Thymus (tissue), 11 donors: Measurements from ENCODE around the gene ENOSF1. TPM values are rescaled to one million over a fixed set of nuclear protein-coding genes. Genes with fewer than 3 reads are reported as not detected.

Source experiments
- DNase-seq, 9 donors: peaks; one replicate each; pipeline ENCODE4 v3.0.0-alpha.2; 2013; ENCODE audit warnings: low spot score in 9 of 9, low read depth in 6 of 9, missing footprints in 1 of 9
- H3K27ac ChIP-seq, 2 donors: one replicate each; pipeline ENCODE4 v1.5.1; 2013; ENCODE audit warnings: control low read depth in 1 of 2, low read depth in 1 of 2, low read length in 1 of 2, mild to moderate bottlenecking in 1 of 2, moderate library complexity in 1 of 2
- H3K27me3 ChIP-seq, 2 donors: one replicate each; pipeline ENCODE4 v1.5.1; 2013; ENCODE audit warnings: low read length in 1 of 2; ENCODE audit not compliant: control insufficient read depth in 2 of 2, insufficient read depth in 1 of 2
- H3K36me3 ChIP-seq, 2 donors: one replicate each; pipeline ENCODE4 v1.5.1; 2013; ENCODE audit warnings: low read length in 1 of 2, mild to moderate bottlenecking in 1 of 2, moderate library complexity in 1 of 2; ENCODE audit not compliant: control insufficient read depth in 2 of 2, insufficient read depth in 2 of 2
- H3K4me1 ChIP-seq, 2 donors: one replicate each; pipeline ENCODE4 v1.5.1; 2013; ENCODE audit warnings: low read length in 2 of 2; ENCODE audit not compliant: control insufficient read depth in 2 of 2, insufficient read depth in 2 of 2
- H3K4me3 ChIP-seq, 2 donors: one replicate each; pipeline ENCODE4 v1.5.1; 2013; ENCODE audit warnings: low read length in 2 of 2, control low read depth in 1 of 2, mild to moderate bottlenecking in 1 of 2
- H3K9me3 ChIP-seq, 2 donors: one replicate each; pipeline ENCODE4 v1.5.1; 2013; ENCODE audit warnings: low read length in 1 of 2, mild to moderate bottlenecking in 1 of 2; ENCODE audit not compliant: control insufficient read depth in 2 of 2, insufficient read depth in 1 of 2
- WGBS: extraction: QIAGEN DNeasy Blood & Tissue Kit; methylation state at CpG from one replicate; pipeline ENCODE4 v1.1.7; 2013; 5-methylcytosine and 5-hydroxymethylcytosine counted together
- polyA plus RNA-seq: library from polyadenylated mRNA; stranded (reverse); fragments of 200-250 nt; gene quantifications from one replicate; pipeline ENCODE4 v1.2.3, GENCODE V29; 2013
- total RNA-seq: library from RNA; stranded (reverse); fragments of 120-200 nt; gene quantifications from one replicate; pipeline ENCODE4 v1.2.4, GENCODE V29; 2013
- donor health status: healthy.

The ENOSF1 gene
- total and polyA plus RNA-seq, 2 donors: 31.0 to 83.1 TPM

DNA sequence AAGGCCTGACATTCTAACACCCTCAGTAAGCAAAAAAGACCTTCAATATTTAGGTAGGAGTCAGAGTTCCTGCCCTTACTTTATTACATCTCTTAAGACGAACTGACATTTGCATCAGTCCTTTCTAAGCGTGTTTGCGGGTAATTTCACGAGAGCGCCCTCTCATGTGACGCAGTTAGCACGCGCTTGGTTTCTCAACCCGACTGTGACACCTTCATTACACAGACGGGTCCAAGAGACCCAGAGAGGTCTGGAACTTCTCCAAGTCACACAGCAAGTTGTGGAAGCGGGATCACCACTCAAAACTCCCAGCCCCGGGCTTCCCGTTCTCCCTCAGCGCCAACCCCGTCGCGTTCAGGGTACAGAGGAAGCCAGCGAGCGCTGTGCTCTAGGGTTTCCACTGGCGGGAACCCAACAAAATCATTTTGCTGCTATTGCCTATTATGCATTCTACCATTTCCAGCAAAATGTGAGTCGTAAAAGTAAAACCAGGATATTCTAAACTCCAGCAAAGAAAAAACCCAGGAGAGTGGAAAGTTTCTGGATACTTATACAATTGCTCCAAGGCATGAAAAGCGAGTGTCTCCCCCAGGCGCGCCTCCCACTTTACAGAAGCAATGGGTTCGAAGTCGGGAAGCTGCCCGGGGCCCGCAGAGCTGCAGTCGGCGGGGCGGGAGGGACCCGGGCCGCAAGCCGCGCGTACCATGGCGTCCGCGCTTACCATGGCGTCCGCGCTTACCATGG is 601 bp downstream of the ENOSF1 start:
- H3K9me3 ChIP-seq: peaks cover 1 to 7% of the 10 kb centered on the region in 2 donors
- peak overlapping the region; percentile 56 to 69 for H3K4me3 ChIP-seq
- peaks cover 8 to 13% of the 10 kb centered on the region in 2 donors for H3K36me3 ChIP-seq
- peaks cover 0 to 3% of the 10 kb centered on the region in 2 donors for H3K27me3 ChIP-seq
- H3K27ac ChIP-seq: peak overlapping the region; percentile 61 to 75
- H3K4me1 ChIP-seq: peaks cover 5 to 14% of the 10 kb centered on the region in 2 donors
- WGBS: under 1% methylated on average over 42 of the region's 42 CpGs
- DNase-seq: peak; percentile 62 to 91 (median 76)

DNA sequence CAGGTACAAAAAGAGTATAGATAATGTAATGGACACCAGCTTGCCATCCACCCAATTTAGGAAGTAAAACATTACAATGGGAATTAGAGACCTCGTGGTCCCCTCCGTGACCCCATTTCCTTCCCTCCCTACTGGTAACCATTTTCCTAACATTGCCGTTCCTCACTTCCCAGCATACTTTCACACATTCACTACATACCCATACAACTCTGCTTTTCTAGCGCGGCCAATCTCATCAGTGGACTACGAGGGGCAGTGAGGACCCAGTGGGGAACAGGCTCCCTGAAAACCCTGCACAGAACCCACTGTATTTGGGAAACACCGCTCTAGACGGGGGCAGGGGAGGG is 1.1 kb downstream of the ENOSF1 start:
- H3K27ac ChIP-seq: peak overlapping the region; percentile 61 to 75
- DNase-seq: no peak
- peaks cover 8 to 15% of the 10 kb centered on the region in 2 donors for H3K36me3 ChIP-seq
- 8% methylated on average over 8 of the region's 8 CpGs for WGBS
- peaks cover 0 to 3% of the 10 kb centered on the region in 2 donors for H3K27me3 ChIP-seq
- H3K4me3 ChIP-seq: peak overlapping the region; percentile 56 to 69
- H3K4me1 ChIP-seq: peaks cover 5 to 14% of the 10 kb centered on the region in 2 donors
- H3K9me3 ChIP-seq: peaks cover 1 to 7% of the 10 kb centered on the region in 2 donors

- H3K27me3 ChIP-seq: peaks cover 0 to 3% of the 10 kb centered on the region in 2 donors
- H3K4me1 ChIP-seq: peaks cover 5 to 14% of the 10 kb centered on the region in 2 donors
- H3K36me3 ChIP-seq: peaks cover 11 to 19% of the 10 kb centered on the region in 2 donors
- peak overlapping the region in 1 of 2 donors; percentile 69 for H3K4me3 ChIP-seq
- peaks cover 1 to 7% of the 10 kb centered on the region in 2 donors for H3K9me3 ChIP-seq
- no peak overlapping the region for H3K27ac ChIP-seq
- no peak for DNase-seq
- WGBS: 93% methylated on average over 3 of the region's 3 CpGs
These were observed 1.8 kb downstream of the ENOSF1 start for GRCh38 chr18:710418-711300.

- peaks cover 19 to 25% of the 10 kb centered on the region in 2 donors for H3K36me3 ChIP-seq
- WGBS: 98% methylated on average over 1 of the region's 1 CpG
- DNase-seq: no peak
- H3K27ac ChIP-seq: no peak overlapping the region
- H3K4me3 ChIP-seq: no peak overlapping the region
- H3K27me3 ChIP-seq: peaks cover 0 to 3% of the 10 kb centered on the region in 2 donors
- peaks cover 1 to 7% of the 10 kb centered on the region in 2 donors for H3K9me3 ChIP-seq
- H3K4me1 ChIP-seq: peaks cover 5 to 14% of the 10 kb centered on the region in 2 donors
These were observed 2.7 kb downstream of the ENOSF1 start for GRCh38 chr18:709771-710170.

GRCh38 chr18:708096-708495 is 4.3 kb downstream of the ENOSF1 start:
- DNase-seq: no peak
- Histone ChIP-seq H3K27me3 (peaks cover 0 to 3% of the 10 kb centered on the region in 2 donors), H3K36me3 (peaks cover 25 to 36% of the 10 kb centered on the region in 2 donors), H3K27ac (no peak overlapping the region), H3K4me3 (no peak overlapping the region), H3K4me1 (peaks cover 5 to 14% of the 10 kb centered on the region in 2 donors), H3K9me3 (peaks cover 1 to 6% of the 10 kb centered on the region in 2 donors)
- WGBS: over 99% methylated on average over 10 of the region's 10 CpGs

DNA sequence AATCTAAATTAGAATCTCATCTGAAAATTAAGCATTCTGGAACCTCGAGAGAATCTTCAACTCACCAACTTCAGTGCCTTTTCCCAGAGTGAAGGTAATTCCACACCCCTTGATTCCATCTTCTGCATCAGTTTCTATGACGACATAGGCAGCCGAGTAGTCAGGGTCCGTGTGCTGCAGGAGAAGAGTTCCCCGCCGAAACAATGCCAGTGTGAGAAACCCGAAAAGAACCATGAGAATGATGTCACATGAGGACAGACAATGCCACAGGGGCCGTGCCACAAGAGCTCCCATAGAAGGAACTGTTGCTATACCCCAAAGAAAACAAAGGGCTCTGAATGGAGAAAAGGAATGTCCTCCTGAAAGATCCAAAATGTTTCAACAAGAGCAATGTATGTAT is 6.0 kb downstream of the ENOSF1 start:
- Histone ChIP-seq H3K27ac (no peak overlapping the region), H3K9me3 (no peaks in the 10 kb centered on the region), H3K4me1 (peaks cover 5 to 10% of the 10 kb centered on the region in 2 donors), H3K27me3 (no peaks in the 10 kb centered on the region), H3K4me3 (no peak overlapping the region), H3K36me3 (peaks cover 25 to 40% of the 10 kb centered on the region in 2 donors)
- 98% methylated on average over 8 of the region's 8 CpGs for WGBS
- DNase-seq: no peak

DNA sequence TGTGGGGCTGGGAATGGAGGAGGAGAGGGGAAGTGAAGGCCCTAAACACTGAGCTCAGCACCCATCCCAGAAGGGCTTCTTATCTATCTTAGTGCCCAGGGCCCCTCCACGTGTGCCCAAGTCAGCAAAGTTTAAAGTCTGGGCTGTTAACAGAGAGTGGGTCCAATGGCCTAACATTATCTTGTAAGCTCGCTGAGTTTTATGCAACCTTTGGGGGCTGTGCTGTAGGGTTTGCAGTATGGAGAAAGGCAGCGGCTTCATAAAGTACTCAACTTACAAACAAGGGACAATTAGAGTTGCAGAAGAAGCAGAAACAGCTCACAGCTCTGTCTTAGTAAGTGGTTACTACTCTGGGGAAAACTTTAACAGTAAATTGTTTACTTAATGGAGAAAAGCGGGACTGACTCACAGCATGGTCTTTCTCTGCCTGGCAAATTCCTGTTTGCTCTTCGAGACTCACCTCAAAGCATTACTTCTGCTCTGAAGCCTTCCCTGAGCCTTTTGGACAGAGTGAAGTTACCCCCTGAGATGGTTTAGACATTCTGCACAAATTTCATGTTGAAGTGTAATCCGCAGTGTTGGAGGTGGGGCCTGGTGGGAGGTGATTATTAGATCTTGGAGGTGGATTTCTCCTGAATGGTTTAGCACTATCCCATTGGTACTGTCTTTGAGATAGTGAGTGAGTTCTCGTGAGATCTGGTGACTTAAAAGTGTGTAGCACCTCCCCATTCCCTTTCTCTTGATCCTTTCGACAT is 9.0 kb downstream of the ENOSF1 start:
- Histone ChIP-seq H3K9me3 (no peaks in the 10 kb centered on the region), H3K4me1 (no peaks in the 10 kb centered on the region), H3K27ac (peak overlapping the region in 1 of 2 donors; percentile 25), H3K36me3 (peaks cover 27 to 43% of the 10 kb centered on the region in 2 donors), H3K4me3 (no peak overlapping the region), H3K27me3 (no peaks in the 10 kb centered on the region)
- DNase-seq: no peak
- 87% methylated on average over 8 of the region's 8 CpGs for WGBS

GRCh38 chr18:697800-698199 is 14.6 kb downstream of the ENOSF1 start:
- DNase-seq: no peak
- 92% methylated on average over 10 of the region's 10 CpGs for WGBS
- H3K9me3 ChIP-seq: no peaks in the 10 kb centered on the region
- peaks cover 9 to 17% of the 10 kb centered on the region in 2 donors for H3K4me1 ChIP-seq
- peaks cover 5 to 29% of the 10 kb centered on the region in 2 donors for H3K36me3 ChIP-seq
- H3K4me3 ChIP-seq: no peak overlapping the region
- H3K27ac ChIP-seq: no peak overlapping the region
- H3K27me3 ChIP-seq: no peaks in the 10 kb centered on the region
